Measurements from ENCODE around the gene CAVIN4. TPM values are rescaled to one million over a fixed set of nuclear protein-coding genes. Genes with fewer than 3 reads are reported as not detected.

The CAVIN4 gene
- total RNA-seq, 1 experiment from 2014 or later, result 7.1 TPM

- TF ChIP-seq ZNF281 (CRISPR knock-in tag; IDR thresholded peaks at IDR 0.05) (no peak), CREB1 (CRISPR knock-in tag; IDR thresholded peaks at IDR 0.05) (no peak), FOXP4 (CRISPR knock-in tag; IDR thresholded peaks at IDR 0.05) (no peak), ZNF138 (CRISPR knock-in tag; conservative IDR thresholded peaks at IDR 0.05) (no peak), TEAD1 (CRISPR knock-in tag; IDR thresholded peaks at IDR 0.05) (no peak), E2F4 (CRISPR knock-in tag; IDR thresholded peaks at IDR 0.05; ENCODE audit: borderline replicate concordance, low read depth) (no peak), FOXP1 (CRISPR knock-in tag; IDR thresholded peaks at IDR 0.05; ENCODE audit: borderline replicate concordance) (no peak), SMAD4 (CRISPR knock-in tag; IDR thresholded peaks at IDR 0.05) (no peak)
Measured at GRCh38 chr9:100591639-100592412, 13.9 kb downstream of the CAVIN4 start (continued).

- ChIA-PET POLR2A (no interaction called here), CTCF (interaction anchor here (0.7 to 1.8 kb wide), 3 partner anchors 14 to 270 kb away, joined by 3 to 6 read pairs (median 4); no protein-coding TSS in a partner anchor)
- Mint-ChIP-seq H3K27me3 (ENCODE audit: low read depth) (no peaks in the 10 kb centered on the region; the same call in 1 of the 2 replicates), H3K36me3 (no peaks in the 10 kb centered on the region), H3K4me1 (peaks cover 29% of the 10 kb centered on the region), H3K9me3 (no peaks in the 10 kb centered on the region), H3K4me3 (no peak overlapping the region), H3K27ac (peak overlapping the region; percentile 42; the same call in 1 of the 2 replicates)
- ATAC-seq (peak; percentile 22), DNase-seq (ENCODE audit: low spot score) (no peak)
- TF ChIP-seq TCF7 (CRISPR knock-in tag; IDR thresholded peaks at IDR 0.05; ENCODE audit: low read depth) (no peak), CTCF (IDR thresholded peaks at IDR 0.05) (peak; percentile 58; the same call in 1 of the 2 replicates), ZNF121 (CRISPR knock-in tag; IDR thresholded peaks at IDR 0.05) (no peak), ZSCAN18 (CRISPR knock-in tag; IDR thresholded peaks at IDR 0.05) (no peak), ZMAT4 (CRISPR knock-in tag; IDR thresholded peaks at IDR 0.05) (no peak)
Measured at GRCh38 chr9:100595391-100596199, 17.7 kb downstream of the CAVIN4 start.
